ENCODE measurements around the gene TECRL.

DNA sequence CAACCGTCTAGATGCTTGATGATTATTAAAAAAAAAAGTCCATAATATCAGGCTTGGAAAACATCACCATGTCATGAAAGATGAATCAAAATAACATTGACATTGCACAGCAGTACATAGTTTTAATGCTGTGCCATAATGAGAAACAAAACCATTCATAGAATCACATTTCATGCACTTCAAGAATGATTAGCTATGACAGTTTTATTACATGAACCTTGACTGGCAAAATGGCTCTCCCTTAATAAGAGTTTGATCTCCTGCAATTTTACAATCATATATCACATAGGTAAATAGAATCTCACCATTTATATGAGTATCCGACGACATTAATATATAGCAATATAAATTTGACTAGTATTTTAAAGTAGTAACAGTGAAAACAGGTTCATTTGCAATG, 49.8 kb downstream of the TECRL start:
- TF ChIP-seq EZH2 (IDR thresholded peaks at IDR 0.05), result no peak
- TF ChIP-seq POLR2AphosphoS5 (IDR thresholded peaks at IDR 0.05; ENCODE audit: borderline replicate concordance, low read depth, low read length), result no peak
- TF ChIP-seq FOXP2 (optimal IDR thresholded peaks at IDR 0.05; ENCODE audit: control extremely low read depth, extremely low read length, insufficient read depth), result no peak

Data from SK-N-MC (cell line).